CD14-positive monocyte (primary cell): ENCODE data around the gene TERT. TPM values are rescaled to one million over a fixed set of nuclear protein-coding genes. Genes with fewer than 3 reads are reported as not detected.
A peak's percentile ranks its signal among the peaks of the same experiment; 100 is the strongest.

ENCODE experiments used
- DNase-seq, 3 donors: peaks; one replicate each; pipeline ENCODE4 v3.0.0-alpha.2; 2011 to 2022
- H2AFZ ChIP-seq: 2 replicates; pipeline ENCODE4 v1.6.0; 2012; ENCODE audit warnings: mild to moderate bottlenecking, low read depth, low read length, inconsistent platforms; ENCODE audit not compliant: insufficient read depth, poor library complexity, severe bottlenecking
- H3K27ac ChIP-seq, 2 donors: 1 replicate in 1 of 2; 2 replicates in 1 of 2; pipeline ENCODE4 v1.5.1; 2012 to 2013; ENCODE audit warnings: low read length in 2 of 2, control low read depth in 1 of 2, inconsistent platforms in 1 of 2, low read depth in 1 of 2, mild to moderate bottlenecking in 1 of 2
- H3K27me3 ChIP-seq, 2 donors: one replicate each; pipeline versions ENCODE4 v1.6.0 to v1.6.1; 2011 to 2013; ENCODE audit warnings: low read length in 2 of 2; ENCODE audit not compliant: control insufficient read depth in 2 of 2, insufficient read depth in 2 of 2
- H3K36me3 ChIP-seq, 2 donors: replicated peaks in 1 of 2; 1 replicate in 1 of 2; 2 replicates in 1 of 2; pipeline versions ENCODE4 v1.5.1 to v1.6.1; 2012 to 2013; ENCODE audit warnings: low read length in 2 of 2, control low read depth in 1 of 2, inconsistent platforms in 1 of 2, mild to moderate bottlenecking in 1 of 2; ENCODE audit not compliant: insufficient read depth in 2 of 2, control insufficient read depth in 1 of 2
- H3K4me1 ChIP-seq, 2 donors: 1 replicate in 1 of 2; 2 replicates in 1 of 2; pipeline versions ENCODE4 v1.5.1 to v1.6.1; 2012 to 2013; ENCODE audit warnings: low read length in 2 of 2, control low read depth in 1 of 2, inconsistent platforms in 1 of 2, mild to moderate bottlenecking in 1 of 2, moderate library complexity in 1 of 2; ENCODE audit not compliant: insufficient read depth in 2 of 2, control insufficient read depth in 1 of 2
- H3K4me2 ChIP-seq: replicated peaks from 2 replicates; pipeline ENCODE3; 2012; ENCODE audit warnings: low read length, moderate library complexity, mild to moderate bottlenecking; ENCODE audit not compliant: poor library complexity, severe bottlenecking; ENCODE audit errors: extremely low read depth
- H3K4me3 ChIP-seq, 3 experiments: fragments of 200-600 bp in 1 of 3; sonication (generic) in 1 of 3; replicated peaks in 1 of 3; 1 replicate in 2 of 3; 2 replicates in 1 of 3; pipeline ENCODE4 v1.5.1; 2011 to 2013; ENCODE audit warnings: low read length in 3 of 3, mild to moderate bottlenecking in 3 of 3, control low read depth in 2 of 3, low read depth in 2 of 3, inconsistent platforms in 1 of 3, moderate library complexity in 1 of 3
- H3K79me2 ChIP-seq: 2 replicates; pipeline ENCODE4 v1.6.0; 2012; ENCODE audit warnings: mild to moderate bottlenecking, control low read depth, inconsistent platforms, low read length, moderate library complexity; ENCODE audit not compliant: insufficient read depth
- H3K9ac ChIP-seq: 2 replicates; pipeline ENCODE4 v1.6.0; 2017; ENCODE audit warnings: low read length, mild to moderate bottlenecking; ENCODE audit not compliant: insufficient read depth, poor library complexity, severe bottlenecking
- H3K9me3 ChIP-seq, 2 donors: replicated peaks in 1 of 2; 1 replicate in 1 of 2; 2 replicates in 1 of 2; pipeline versions ENCODE4 v1.5.1 to v1.6.1; 2012 to 2013; ENCODE audit warnings: low read length in 2 of 2, control low read depth in 1 of 2; ENCODE audit not compliant: control insufficient read depth in 1 of 2, insufficient read depth in 1 of 2
- H4K20me1 ChIP-seq: 2 replicates; pipeline ENCODE4 v1.6.0; 2012; ENCODE audit warnings: mild to moderate bottlenecking, low read length, control low read depth, moderate library complexity; ENCODE audit not compliant: insufficient read depth
- H3K27ac Mint-ChIP-seq, 7 donors: one replicate each; pipeline ENCODE4 v1.8.0; 2020; ENCODE audit warnings: mild to moderate bottlenecking in 7 of 7, mixed read lengths in 7 of 7, moderate library complexity in 6 of 7, inconsistent platforms in 2 of 7
- H3K27me3 Mint-ChIP-seq, 3 donors: one replicate each; pipeline ENCODE4 v1.8.0; 2021 to 2022; ENCODE audit warnings: low read depth in 3 of 3, mild to moderate bottlenecking in 3 of 3, mixed read lengths in 3 of 3, moderate library complexity in 3 of 3, inconsistent platforms in 1 of 3
- H3K36me3 Mint-ChIP-seq, 2 donors: one replicate each; pipeline ENCODE4 v1.8.0; 2020; ENCODE audit warnings: mixed read lengths in 2 of 2, inconsistent platforms in 1 of 2, mild to moderate bottlenecking in 1 of 2
- H3K4me1 Mint-ChIP-seq: one replicate; pipeline ENCODE4 v1.8.0; 2020; ENCODE audit warnings: mild to moderate bottlenecking, mixed read lengths
- H3K4me3 Mint-ChIP-seq, 2 donors: one replicate each; pipeline ENCODE4 v1.8.0; 2020; ENCODE audit warnings: mild to moderate bottlenecking in 2 of 2, mixed read lengths in 2 of 2, moderate library complexity in 1 of 2
- H3K9me3 Mint-ChIP-seq, 7 donors: one replicate each; pipeline ENCODE4 v1.8.0; 2020 to 2022; ENCODE audit warnings: mixed read lengths in 7 of 7, mild to moderate bottlenecking in 6 of 7, moderate library complexity in 6 of 7, inconsistent platforms in 2 of 7
- WGBS: methylation state at CpG from one replicate; pipeline ENCODE4 v1.1.5; 2013; ENCODE audit warnings: missing lambda C conversion rate; ENCODE audit not compliant: insufficient coverage; 5-methylcytosine and 5-hydroxymethylcytosine counted together
- intact Hi-C, 2 donors: fragments of 100-400 bp; cut with micrococcal nuclease; formaldehyde crosslinking; loops; one replicate each; pipeline versions ENCODE4 v1.15.0 to v1.15.1; 2023
- polyA plus RNA-seq, 3 donors: library from polyadenylated mRNA; depleted of rRNA in 1 of 3; unstranded in 2 of 3; stranded (reverse) in 1 of 3; fragments of 300-500 nt in 2 of 3; fragments of >200 nt in 1 of 3; fragmentation: Illumina TruSeq in 2 of 3; gene quantifications; 1 replicate in 2 of 3; 2 replicates in 1 of 3; pipeline ENCODE4 v1.2.3, GENCODE V29; 2012 to 2021
- TF ChIP-seq, protein P1 (sequence below): fragments of 200-600 bp; IDR thresholded peaks from one replicate; pipeline ENCODE4 v1.8.0; 2022; ENCODE audit warnings: antibody characterized with exemption, mild to moderate bottlenecking

The TERT gene
- polyA plus RNA-seq, 3 donors, result not detected

DNA sequence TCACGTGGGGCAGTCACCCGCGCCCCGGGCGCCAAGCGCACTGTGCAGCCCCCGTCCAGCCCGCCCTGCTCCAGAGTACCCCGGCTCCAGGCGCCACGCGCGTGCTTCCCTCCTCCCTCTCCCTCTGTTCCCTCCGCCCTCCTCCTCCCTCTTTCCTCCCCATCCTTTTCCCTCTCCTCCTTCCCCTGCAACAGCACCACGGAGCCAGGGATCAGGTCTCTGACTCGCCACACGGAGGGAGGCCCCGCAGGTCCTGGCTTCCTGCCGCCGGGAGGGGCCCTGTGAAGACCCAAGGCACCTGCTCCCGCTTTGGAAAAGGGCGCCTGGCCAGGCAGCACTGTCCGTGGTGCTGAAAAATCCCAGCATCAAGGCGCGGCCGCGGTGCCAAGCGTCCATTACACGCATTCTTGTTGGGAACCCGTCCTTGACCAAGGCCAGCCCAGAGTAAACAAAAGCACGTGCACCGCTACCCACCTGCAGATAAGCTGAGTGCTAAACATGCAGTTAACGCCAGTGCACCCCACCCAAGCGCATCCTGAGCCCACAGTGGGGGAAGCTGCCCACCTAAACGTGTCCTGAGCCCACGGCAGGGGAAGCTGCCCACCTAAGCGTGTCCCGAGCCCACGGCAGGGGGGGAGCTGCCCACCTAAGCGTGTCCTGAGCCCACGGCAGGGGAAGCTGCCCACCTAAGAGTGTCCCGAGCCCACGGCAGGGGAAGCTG lies 48.0 kb downstream of the TERT start:
- no peak overlapping the region for H3K4me2 ChIP-seq
- H3K36me3 ChIP-seq, result no peaks in the 10 kb centered on the region
- H4K20me1 ChIP-seq, result no peaks in the 10 kb centered on the region
- no peaks in the 10 kb centered on the region for H3K79me2 ChIP-seq
- Mint-ChIP-seq H3K4me3 (peak overlapping the region in 1 of 2 donors; percentile 60), H3K9me3 (peaks cover 0 to 2% (median 0%) of the 10 kb centered on the region in 7 donors), H3K27ac (no peak overlapping the region), H3K4me1 (no peaks in the 10 kb centered on the region), H3K36me3 (no peaks in the 10 kb centered on the region), H3K27me3 (peaks cover 2 to 26% (median 4%) of the 10 kb centered on the region in 3 donors)
- H3K4me1 ChIP-seq, result no peaks in the 10 kb centered on the region
- H3K9ac ChIP-seq, result no peak overlapping the region
- DNase-seq, result no peak
- H2AFZ ChIP-seq, result no peak overlapping the region
- H3K27ac ChIP-seq, result no peak overlapping the region
- no peak overlapping the region for H3K4me3 ChIP-seq
- TF ChIP-seq, protein P1, sequence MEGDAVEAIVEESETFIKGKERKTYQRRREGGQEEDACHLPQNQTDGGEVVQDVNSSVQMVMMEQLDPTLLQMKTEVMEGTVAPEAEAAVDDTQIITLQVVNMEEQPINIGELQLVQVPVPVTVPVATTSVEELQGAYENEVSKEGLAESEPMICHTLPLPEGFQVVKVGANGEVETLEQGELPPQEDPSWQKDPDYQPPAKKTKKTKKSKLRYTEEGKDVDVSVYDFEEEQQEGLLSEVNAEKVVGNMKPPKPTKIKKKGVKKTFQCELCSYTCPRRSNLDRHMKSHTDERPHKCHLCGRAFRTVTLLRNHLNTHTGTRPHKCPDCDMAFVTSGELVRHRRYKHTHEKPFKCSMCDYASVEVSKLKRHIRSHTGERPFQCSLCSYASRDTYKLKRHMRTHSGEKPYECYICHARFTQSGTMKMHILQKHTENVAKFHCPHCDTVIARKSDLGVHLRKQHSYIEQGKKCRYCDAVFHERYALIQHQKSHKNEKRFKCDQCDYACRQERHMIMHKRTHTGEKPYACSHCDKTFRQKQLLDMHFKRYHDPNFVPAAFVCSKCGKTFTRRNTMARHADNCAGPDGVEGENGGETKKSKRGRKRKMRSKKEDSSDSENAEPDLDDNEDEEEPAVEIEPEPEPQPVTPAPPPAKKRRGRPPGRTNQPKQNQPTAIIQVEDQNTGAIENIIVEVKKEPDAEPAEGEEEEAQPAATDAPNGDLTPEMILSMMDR, result no peak
- peaks cover 0 to 14% of the 10 kb centered on the region in 2 donors for H3K27me3 ChIP-seq
- H3K9me3 ChIP-seq, result no peaks in the 10 kb centered on the region
- intact Hi-C loops, result no loop called here
- WGBS, result 26% methylated on average over 42 of the region's 43 CpGs

DNA sequence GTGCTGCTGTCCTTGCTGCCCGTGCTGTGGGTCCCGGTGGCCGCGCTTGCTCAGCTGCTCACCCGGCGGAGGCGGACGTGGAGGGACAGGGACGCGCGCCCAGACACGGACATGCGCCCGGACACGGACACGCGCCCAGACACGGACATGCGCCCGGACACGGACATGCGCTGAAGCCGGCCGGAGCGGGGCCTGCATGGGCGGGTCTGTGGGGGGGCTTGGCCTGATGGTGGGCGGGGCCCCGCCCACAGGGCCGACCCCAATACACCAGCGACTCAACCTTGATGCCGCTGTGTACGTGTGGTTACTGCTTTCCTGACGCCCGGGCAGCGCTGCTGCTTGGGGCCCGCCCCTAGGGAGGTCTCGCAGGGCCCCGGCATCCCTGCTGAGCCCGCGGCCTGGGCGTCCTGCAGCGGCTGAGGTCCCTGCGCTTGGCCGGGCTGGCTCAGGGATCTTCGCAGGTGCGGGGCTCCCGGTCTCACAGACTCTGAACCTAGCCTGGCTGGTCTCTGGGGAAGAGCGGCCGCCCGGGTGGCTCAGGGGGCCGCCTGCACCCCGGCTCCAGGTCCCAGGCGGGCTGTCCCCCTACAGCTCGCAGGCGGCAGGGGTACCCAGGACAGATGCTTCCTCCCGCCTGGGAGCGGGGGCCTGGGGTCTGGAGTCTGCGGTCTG lies 48.8 kb downstream of the TERT start:
- H3K4me3 Mint-ChIP-seq, result peak overlapping the region in 1 of 2 donors; percentile 60
- H3K27me3 ChIP-seq, result peaks cover 0 to 14% of the 10 kb centered on the region in 2 donors

More for the DNA sequence above, 48.8 kb downstream of the TERT start:
- Mint-ChIP-seq H3K36me3 (no peaks in the 10 kb centered on the region), H3K4me1 (no peaks in the 10 kb centered on the region), H3K27me3 (peaks cover 2 to 26% (median 4%) of the 10 kb centered on the region in 3 donors), H3K9me3 (peaks cover 0 to 2% (median 0%) of the 10 kb centered on the region in 7 donors), H3K27ac (no peak overlapping the region)
- Histone ChIP-seq H3K9me3 (no peaks in the 10 kb centered on the region), H3K9ac (no peak overlapping the region), H4K20me1 (no peaks in the 10 kb centered on the region), H3K4me1 (no peaks in the 10 kb centered on the region), H3K27ac (no peak overlapping the region), H3K4me3 (no peak overlapping the region), H3K36me3 (no peaks in the 10 kb centered on the region), H2AFZ (no peak overlapping the region), H3K79me2 (no peaks in the 10 kb centered on the region), H3K4me2 (no peak overlapping the region)
- TF ChIP-seq, protein P1, result no peak
- intact Hi-C loops, result no loop called here
- WGBS, result 28% methylated on average over 58 of the region's 58 CpGs
- no peak for DNase-seq
